Astrocyte of the spinal cord (primary cell): Measurements from ENCODE around the gene ATP6V0A4.
A peak's percentile ranks its signal among the peaks of the same experiment; 100 is the strongest.

Experiments
- DNase-seq: peaks from one replicate; pipeline ENCODE4 v3.0.0; 2011; ENCODE audit warnings: low read depth, low spot score
- H3K4me3 ChIP-seq: 2 replicates; pipeline ENCODE4 v1.5.1; 2011; ENCODE audit warnings: low read depth, mild to moderate bottlenecking, low read length, moderate library complexity
- in situ Hi-C: cut with HindIII; loops from 2 replicates; pipeline ENCODE4 v1.10.0; 2017; ENCODE audit warnings: low sequenced_read_pairs
- TF ChIP-seq, protein P1 (sequence below): IDR thresholded peaks from 2 replicates; pipeline ENCODE4 v1.5.1; 2012; ENCODE audit warnings: low read depth, mild to moderate bottlenecking, low read length, inconsistent platforms

The ATP6V0A4 gene

DNA sequence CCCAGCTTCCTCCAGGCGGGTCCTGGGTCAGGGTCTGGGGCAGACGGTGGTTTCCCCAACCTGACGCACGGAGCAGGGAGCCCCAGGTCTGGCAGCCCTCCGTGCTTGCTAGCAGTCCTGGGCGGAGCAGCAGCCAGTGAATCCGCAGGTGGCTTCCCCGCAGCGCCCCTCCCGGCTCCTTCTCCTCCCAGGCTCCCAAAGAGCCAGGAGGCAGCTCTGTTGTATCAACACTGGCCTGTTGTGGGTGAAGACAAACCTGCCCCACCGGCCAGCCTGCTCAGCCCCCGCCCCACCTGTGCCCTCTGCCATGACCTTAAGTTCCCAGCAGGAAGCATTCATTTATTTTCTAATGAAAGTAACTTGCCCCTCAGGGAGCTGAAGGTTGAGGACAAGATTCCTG lies 24.2 kb downstream of the ATP6V0A4 start:
- TF ChIP-seq, protein P1, sequence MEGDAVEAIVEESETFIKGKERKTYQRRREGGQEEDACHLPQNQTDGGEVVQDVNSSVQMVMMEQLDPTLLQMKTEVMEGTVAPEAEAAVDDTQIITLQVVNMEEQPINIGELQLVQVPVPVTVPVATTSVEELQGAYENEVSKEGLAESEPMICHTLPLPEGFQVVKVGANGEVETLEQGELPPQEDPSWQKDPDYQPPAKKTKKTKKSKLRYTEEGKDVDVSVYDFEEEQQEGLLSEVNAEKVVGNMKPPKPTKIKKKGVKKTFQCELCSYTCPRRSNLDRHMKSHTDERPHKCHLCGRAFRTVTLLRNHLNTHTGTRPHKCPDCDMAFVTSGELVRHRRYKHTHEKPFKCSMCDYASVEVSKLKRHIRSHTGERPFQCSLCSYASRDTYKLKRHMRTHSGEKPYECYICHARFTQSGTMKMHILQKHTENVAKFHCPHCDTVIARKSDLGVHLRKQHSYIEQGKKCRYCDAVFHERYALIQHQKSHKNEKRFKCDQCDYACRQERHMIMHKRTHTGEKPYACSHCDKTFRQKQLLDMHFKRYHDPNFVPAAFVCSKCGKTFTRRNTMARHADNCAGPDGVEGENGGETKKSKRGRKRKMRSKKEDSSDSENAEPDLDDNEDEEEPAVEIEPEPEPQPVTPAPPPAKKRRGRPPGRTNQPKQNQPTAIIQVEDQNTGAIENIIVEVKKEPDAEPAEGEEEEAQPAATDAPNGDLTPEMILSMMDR, result no peak
- no peak for DNase-seq
- in situ Hi-C loops, result no loop called here
- H3K4me3 ChIP-seq, result no peak overlapping the region

DNA sequence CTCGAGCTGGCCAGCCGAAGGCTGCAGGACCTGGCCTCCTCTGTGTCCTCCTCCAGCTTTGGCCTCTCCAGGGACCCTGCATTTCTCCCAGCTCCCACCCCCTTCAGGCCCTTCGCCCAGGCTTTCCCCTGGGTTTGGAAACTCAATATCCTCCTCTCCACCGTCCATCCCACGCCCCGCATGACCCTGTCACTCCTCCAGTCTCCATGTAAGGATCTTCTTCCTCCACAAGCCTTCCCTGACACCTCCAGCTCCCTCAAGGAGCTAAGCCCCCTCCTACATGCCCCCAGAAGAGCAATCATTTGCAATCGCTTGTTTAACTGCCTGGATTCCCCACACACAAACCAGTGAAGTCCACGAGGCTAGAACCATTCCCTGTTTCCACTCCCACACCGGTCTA lies 24.8 kb downstream of the ATP6V0A4 start:
- DNase-seq, result no peak
- no peak overlapping the region for H3K4me3 ChIP-seq
- TF ChIP-seq, protein P1, result no peak
- in situ Hi-C loops, result no loop called here

DNA sequence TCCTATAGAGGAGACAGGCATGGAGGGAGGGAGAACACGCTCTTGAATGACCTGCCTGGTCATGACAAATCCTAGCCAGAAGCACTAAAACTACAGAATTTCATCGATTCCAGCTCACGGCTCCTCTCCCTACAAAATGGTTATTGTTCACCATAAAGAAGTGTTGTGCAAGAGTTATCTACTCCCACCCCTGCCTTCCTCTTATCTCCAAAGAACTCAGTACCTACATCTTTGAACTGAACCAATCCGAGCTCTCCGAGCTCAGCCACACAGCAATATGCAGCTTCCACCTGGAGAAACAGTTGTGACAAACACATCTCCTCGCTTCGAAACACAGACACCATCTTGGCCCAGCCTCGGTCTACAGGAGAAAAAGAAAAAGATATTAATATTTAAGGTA lies 27.1 kb downstream of the ATP6V0A4 start:
- TF ChIP-seq, protein P1, result no peak
- in situ Hi-C loops, result no loop called here

DNA sequence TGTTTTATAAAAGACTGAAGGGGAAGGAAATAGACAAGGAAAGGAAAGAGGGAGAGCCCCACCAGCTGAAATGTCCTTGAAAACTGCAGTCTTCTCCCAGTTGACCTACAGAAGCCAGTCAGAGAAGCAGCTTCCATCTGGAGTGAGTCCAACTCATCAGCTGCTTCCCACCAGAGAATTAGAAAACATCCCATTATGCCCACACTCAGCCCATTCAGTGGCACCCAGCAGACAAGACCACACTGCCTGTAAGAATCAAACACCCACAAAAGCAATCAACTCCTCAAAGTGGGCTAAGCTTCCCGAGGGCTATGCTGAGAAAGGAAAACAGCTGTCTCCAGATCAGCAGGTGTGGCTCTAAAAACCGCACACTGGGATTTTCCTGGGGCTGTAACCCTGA lies 29.8 kb downstream of the ATP6V0A4 start:
- H3K4me3 ChIP-seq, result no peak overlapping the region
- no peak for DNase-seq
- TF ChIP-seq, protein P1, result no peak
- in situ Hi-C loops, result no loop called here

More for the DNA sequence above, 27.1 kb downstream of the ATP6V0A4 start:
- H3K4me3 ChIP-seq, result no peak overlapping the region
- DNase-seq, result no peak

DNA sequence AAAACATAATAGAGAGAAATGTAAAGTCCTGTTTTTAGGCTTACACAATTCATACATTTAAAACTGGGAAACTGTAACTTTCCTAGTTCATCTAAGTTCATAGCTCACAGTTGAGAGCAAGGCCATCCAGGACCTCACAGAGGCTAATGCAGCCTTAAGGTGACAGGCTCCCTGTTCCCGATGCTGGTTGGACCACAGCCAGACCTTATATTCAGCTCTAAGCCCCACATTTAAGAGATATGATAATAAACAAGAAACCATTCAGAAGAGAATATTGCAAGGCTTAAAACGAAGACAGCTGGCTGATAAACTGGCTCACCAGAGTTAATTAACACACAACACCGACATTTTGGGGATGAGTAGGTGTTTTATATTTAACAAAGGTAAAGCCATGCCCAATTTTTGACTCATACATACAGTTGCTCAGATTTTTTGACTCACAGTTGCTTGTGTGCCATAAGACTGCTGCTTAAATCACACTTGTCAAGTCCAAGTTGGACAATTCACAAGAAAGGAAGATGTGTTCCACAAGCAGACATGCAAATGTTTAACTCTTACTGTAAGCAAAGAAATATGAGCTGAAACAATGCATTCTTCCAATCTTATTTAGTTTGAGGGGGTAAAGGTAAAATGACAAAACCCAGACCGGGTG lies 41.3 kb downstream of the ATP6V0A4 start:
- no peak overlapping the region for H3K4me3 ChIP-seq
- in situ Hi-C loops, result no loop called here
- no peak for DNase-seq
- TF ChIP-seq, protein P1, result no peak

DNA sequence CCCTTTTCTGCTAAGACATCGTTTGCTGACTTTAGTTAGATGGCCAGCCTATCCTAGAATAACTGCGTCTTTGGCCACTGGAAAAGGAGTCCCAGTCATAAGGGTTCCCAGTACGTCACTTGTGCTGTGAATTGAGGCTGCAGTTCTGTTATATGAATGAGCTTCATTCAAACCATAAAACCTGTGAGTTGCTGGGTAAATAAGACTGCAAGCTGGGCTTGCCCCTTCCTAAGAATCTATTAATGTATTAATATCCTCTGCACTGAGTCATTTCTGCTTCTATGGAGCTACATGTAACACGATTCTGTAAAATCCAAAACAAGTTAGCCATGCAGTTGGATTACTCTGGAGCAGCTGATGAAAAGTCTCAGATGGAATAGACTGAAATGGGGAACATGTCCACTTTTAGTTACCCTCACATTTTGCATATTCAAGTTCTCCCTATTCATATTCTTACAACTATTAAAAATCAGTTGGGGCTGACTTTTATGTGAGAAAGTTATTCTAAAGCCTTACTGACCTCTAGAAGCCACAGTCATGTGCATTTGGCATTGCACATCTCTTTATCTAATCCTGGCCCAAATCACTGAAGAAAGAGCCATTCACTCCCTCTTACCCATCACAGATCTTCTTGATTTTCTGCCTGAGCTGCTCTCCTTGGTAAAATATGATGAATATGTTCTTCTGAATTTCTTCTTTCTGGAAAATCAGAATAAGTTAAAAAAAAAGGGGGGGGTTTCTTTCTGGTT lies 42.0 kb downstream of the ATP6V0A4 start:
- DNase-seq, result peak; percentile 3
- TF ChIP-seq, protein P1, result no peak
- in situ Hi-C loops, result no loop called here
- no peak overlapping the region for H3K4me3 ChIP-seq
